Nephron progenitor cell (in vitro differentiated cells): Measurements from ENCODE around the gene SMARCD3.

ENCODE experiments used
- DNase-seq: peaks from one replicate; pipeline ENCODE4 v3.0.0; 2021
- H3K27ac Mint-ChIP-seq: 2 replicates; pipeline ENCODE4 v1.8.0; 2021; ENCODE audit warnings: mild to moderate bottlenecking, moderate library complexity, mixed read lengths
- H3K27me3 Mint-ChIP-seq: 2 replicates; pipeline ENCODE4 v1.8.0; 2021; ENCODE audit warnings: mild to moderate bottlenecking, low read depth, mixed read lengths; ENCODE audit not compliant: poor library complexity
- H3K36me3 Mint-ChIP-seq: 2 replicates; pipeline ENCODE4 v1.8.0; 2021; ENCODE audit warnings: low read depth, mixed read lengths
- H3K4me1 Mint-ChIP-seq: 2 replicates; pipeline ENCODE4 v1.8.0; 2021; ENCODE audit warnings: mixed read lengths
- H3K4me3 Mint-ChIP-seq: 2 replicates; pipeline ENCODE4 v1.8.0; 2021; ENCODE audit warnings: mild to moderate bottlenecking, moderate library complexity, mixed read lengths
- H3K9me3 Mint-ChIP-seq: 2 replicates; pipeline ENCODE4 v1.8.0; 2021; ENCODE audit warnings: mild to moderate bottlenecking, moderate library complexity, mixed read lengths
- TF ChIP-seq, protein P1 (sequence below): fragments of 200-600 bp; sonication (generic); IDR thresholded peaks from 2 replicates; pipeline ENCODE4 v1.5.0; 2021; ENCODE audit warnings: antibody characterized with exemption

Gene SMARCD3

DNA sequence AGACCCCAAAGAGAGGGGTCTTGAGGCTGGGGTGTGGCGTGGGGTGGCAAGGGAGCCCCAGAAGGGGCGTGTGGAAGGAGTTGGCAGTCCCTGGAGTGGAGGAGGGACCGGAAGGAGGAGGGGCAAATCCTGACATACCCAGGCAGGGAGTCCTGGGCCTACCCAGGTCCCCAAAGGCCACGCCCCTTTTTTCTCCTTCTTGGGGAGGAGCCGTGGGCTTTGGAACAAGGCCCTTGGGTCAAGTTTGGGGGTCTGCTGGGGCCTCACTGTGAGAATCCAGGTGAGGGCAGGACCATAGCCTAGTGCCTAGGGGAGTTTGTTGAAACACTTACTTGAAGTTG is 1.2 kb upstream of the SMARCD3 start:
- H3K9me3 Mint-ChIP-seq = no peaks in the 10 kb centered on the region
- H3K36me3 Mint-ChIP-seq = no peaks in the 10 kb centered on the region
- peak; percentile 38 for DNase-seq
- peaks cover 83% of the 10 kb centered on the region for H3K4me1 Mint-ChIP-seq
- H3K27me3 Mint-ChIP-seq = peaks cover 11% of the 10 kb centered on the region
- H3K4me3 Mint-ChIP-seq = peak overlapping the region; percentile 74
- H3K27ac Mint-ChIP-seq = no peak overlapping the region
- TF ChIP-seq, protein P1, sequence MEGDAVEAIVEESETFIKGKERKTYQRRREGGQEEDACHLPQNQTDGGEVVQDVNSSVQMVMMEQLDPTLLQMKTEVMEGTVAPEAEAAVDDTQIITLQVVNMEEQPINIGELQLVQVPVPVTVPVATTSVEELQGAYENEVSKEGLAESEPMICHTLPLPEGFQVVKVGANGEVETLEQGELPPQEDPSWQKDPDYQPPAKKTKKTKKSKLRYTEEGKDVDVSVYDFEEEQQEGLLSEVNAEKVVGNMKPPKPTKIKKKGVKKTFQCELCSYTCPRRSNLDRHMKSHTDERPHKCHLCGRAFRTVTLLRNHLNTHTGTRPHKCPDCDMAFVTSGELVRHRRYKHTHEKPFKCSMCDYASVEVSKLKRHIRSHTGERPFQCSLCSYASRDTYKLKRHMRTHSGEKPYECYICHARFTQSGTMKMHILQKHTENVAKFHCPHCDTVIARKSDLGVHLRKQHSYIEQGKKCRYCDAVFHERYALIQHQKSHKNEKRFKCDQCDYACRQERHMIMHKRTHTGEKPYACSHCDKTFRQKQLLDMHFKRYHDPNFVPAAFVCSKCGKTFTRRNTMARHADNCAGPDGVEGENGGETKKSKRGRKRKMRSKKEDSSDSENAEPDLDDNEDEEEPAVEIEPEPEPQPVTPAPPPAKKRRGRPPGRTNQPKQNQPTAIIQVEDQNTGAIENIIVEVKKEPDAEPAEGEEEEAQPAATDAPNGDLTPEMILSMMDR = no peak

DNA sequence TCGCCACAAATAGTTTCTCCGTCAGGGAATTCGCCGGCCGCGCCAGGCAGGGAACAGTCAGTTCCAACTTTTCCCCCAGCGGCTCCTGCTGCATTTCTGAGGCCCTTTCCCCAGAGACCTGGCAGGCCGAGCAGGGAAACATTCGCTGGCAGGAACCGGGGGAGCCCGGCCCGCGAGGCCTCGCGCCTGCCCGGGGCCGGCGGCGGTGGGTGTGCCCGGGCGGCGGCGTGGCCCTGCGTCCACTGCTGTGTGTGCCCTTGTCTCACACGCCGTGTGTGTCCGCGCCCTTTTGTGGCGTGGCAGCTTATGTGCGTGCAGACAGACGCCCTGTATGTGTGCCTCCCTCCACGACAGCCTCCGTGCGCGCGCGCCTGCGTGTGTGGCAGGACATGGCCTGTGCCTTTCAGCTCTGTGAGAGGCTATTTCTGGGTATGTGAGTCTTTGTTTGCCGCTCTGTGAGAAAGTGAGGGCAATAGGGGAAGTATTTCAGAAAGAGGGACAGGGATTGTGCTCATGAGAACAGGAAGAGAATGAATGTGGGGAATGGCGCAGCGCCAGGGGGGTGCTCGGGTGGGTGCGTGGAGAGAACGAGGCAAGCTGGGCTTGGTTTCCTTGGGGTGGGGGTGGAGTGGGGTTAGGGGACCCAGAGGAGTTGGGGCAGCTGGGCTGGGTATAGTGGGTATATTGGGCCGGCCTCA is 689 bp upstream of the SMARCD3 start:
- no peak for DNase-seq
- peaks cover 83% of the 10 kb centered on the region for H3K4me1 Mint-ChIP-seq
- H3K9me3 Mint-ChIP-seq = no peaks in the 10 kb centered on the region
- peaks cover 14% of the 10 kb centered on the region for H3K27me3 Mint-ChIP-seq
- H3K36me3 Mint-ChIP-seq = no peaks in the 10 kb centered on the region
- no peak overlapping the region for H3K27ac Mint-ChIP-seq
- H3K4me3 Mint-ChIP-seq = peak overlapping the region; percentile 74
- TF ChIP-seq, protein P1 = no peak

DNA sequence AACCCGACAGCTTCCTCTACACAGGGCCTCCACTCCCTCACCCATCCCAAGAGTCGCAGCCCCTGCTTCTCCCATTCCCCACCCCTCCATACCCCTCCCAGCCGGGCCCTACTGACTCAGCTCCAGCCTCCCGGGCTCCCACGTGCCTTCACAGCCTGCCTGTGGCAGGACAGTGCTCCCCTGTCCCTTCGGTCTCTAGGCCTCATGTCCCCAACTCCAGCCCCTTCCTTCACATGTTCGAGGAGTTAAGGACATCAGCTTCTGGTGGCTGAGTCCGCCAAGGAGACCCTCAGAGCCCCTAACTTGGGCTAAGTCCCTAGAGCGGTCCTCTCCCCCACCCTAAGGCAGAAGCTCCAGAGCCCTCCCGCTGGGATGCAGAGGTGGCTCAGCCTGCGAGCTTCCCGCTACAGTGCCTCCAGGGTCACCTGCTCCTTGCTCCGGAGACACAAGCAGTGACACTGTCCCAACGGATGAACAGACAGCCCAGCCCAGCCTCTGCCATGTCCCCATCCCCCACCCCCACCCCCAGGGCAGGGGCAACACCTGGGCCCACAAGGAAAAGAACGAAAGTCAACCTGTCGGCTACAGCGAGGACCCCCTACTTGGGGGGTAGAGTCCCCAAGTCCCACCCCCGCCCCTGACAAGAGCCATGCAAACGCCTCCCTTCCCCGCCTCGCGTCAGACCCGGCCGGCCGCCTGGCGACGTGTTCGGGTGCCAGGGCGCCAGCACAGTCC is 716 bp downstream of the SMARCD3 start:
- peaks cover 75% of the 10 kb centered on the region for H3K4me1 Mint-ChIP-seq
- H3K36me3 Mint-ChIP-seq = no peaks in the 10 kb centered on the region
- peak; percentile 45 for DNase-seq
- peaks cover 14% of the 10 kb centered on the region for H3K27me3 Mint-ChIP-seq
- peak overlapping the region; percentile 91 for H3K4me3 Mint-ChIP-seq
- H3K27ac Mint-ChIP-seq = no peak overlapping the region
- no peaks in the 10 kb centered on the region for H3K9me3 Mint-ChIP-seq
- TF ChIP-seq, protein P1 = no peak

DNA sequence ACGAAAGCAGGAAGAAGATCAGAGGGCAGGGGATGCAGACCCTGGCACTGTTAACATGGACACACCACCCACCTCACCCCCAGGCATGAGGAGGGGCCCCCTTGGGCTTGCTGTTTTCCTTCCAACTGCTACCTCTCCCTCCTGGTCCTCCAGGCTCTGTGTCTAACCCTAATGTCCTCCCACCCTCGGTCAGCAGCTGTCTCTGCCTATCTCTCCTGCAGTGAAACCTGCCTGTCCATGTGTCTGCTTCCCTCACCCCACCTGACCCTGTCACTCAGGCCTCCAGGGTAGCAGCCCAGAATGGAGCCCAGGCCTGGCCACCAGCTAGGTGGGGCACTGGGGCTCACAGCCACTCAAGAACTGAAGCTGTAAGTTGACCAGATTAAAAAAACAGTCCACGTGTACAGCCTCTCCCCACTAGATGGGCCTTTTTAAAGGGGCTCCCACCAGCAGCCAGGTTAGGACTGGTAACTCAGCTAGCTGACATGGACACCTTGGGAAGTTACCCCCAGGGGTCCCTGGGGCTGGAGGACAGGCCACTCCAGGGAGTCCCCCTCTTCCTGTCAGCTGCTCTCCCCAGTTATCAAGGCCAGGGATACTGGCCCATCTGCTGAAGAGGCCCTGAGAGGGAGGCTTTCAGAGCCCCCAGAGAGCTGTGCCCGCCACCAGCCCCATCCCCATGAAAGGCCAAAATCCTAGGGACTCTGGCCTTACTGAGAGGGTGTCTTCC is 1.5 kb downstream of the SMARCD3 start:
- H3K4me3 Mint-ChIP-seq = peak overlapping the region; percentile 91
- H3K4me1 Mint-ChIP-seq = peaks cover 68% of the 10 kb centered on the region
- no peaks in the 10 kb centered on the region for H3K9me3 Mint-ChIP-seq
- no peak overlapping the region for H3K27ac Mint-ChIP-seq
- no peaks in the 10 kb centered on the region for H3K36me3 Mint-ChIP-seq
- DNase-seq = no peak
- H3K27me3 Mint-ChIP-seq = peaks cover 14% of the 10 kb centered on the region
- TF ChIP-seq, protein P1 = no peak

DNA sequence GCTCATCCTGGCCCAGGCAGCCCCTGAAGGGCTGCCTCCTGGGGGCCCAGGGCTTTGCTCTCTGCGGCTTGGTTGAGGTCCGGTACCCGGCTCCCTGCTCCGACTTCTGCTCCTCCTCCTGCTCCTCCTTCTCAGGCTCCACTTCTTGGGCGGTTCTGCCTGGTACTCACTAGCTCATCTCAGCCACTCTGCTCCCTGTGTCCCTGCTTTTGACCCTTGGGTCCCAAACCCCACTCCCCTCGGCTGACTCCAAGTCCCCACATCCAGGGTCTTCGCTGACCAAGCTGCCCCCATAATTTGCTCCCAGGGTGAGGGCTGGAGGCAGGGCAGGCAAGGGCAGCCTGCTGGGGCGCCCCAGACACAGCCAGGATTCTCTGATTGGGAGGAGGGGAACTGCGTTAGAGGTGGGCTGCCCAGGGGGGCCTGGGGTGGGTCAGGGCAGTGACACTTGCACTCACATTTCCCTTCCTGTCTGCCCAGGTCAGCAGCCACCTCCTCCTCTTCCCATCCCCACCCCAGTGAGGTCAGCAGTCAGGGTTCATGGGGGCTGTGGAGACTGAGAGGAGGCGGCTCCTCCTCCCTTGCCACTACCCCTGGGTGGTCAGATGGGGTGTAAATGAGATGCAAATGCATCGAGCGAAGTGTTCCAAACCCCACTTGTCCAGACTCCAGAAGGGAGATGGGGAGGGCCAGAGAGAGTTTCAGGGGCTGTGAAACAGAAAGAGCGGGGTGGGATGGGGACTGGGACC is 2.2 kb downstream of the SMARCD3 start:
- TF ChIP-seq, protein P1 = no peak
- peaks cover 65% of the 10 kb centered on the region for H3K4me1 Mint-ChIP-seq
- no peak overlapping the region for H3K27ac Mint-ChIP-seq

More for the DNA sequence above, 2.2 kb downstream of the SMARCD3 start:
- Mint-ChIP-seq H3K27me3 (peaks cover 14% of the 10 kb centered on the region), H3K4me3 (peak overlapping the region; percentile 77), H3K36me3 (no peaks in the 10 kb centered on the region), H3K9me3 (no peaks in the 10 kb centered on the region)
- DNase-seq = peak; percentile 16
